OCI-LY3 (cell line): ENCODE data around the gene ZNF277.

Experiments used
- H2AFZ ChIP-seq: fragments of 200-600, 300-600 bp; shearing (Covaris generic); 2 replicates; pipeline ENCODE4 v1.6.0; 2014; ENCODE audit warnings: antibody characterized with exemption, low read depth, low read length
- H3K27ac ChIP-seq: fragments of 200-600, 300-600 bp; sonication (generic); 2 replicates; pipeline ENCODE4 v1.5.1; 2014; ENCODE audit warnings: mild to moderate bottlenecking, low read length, moderate library complexity, mixed read lengths
- H3K27me3 ChIP-seq: fragments of 200-600, 300-600 bp; sonication (generic); 2 replicates; pipeline ENCODE4 v1.6.1; 2014; ENCODE audit warnings: low read depth, low read length, mixed read lengths
- H3K36me3 ChIP-seq: fragments of 200-600, 300-600 bp; sonication (generic); replicated peaks from 2 replicates; pipeline ENCODE3; 2014; ENCODE audit warnings: low read depth, low read length, mixed read lengths
- H3K4me1 ChIP-seq: fragments of 300-600, 200-600 bp; sonication (generic); 2 replicates; pipeline ENCODE4 v1.6.1; 2014; ENCODE audit warnings: low read length, mixed read lengths
- H3K4me2 ChIP-seq: fragments of 200-600, 300-600 bp; sonication (generic); 2 replicates; pipeline ENCODE4 v1.6.1; 2014; ENCODE audit warnings: low read length, mixed read lengths
- H3K4me3 ChIP-seq: fragments of 300-600, 200-600 bp; sonication (generic); 2 replicates; pipeline ENCODE4 v1.5.1; 2014; ENCODE audit warnings: antibody characterized with exemption, mild to moderate bottlenecking, low read length, moderate library complexity
- H3K79me2 ChIP-seq: fragments of 300-600, 200-600 bp; shearing (Covaris generic); 2 replicates; pipeline ENCODE4 v1.6.1; 2014; ENCODE audit warnings: mild to moderate bottlenecking, low read length, mixed read lengths
- H3K9ac ChIP-seq: fragments of 300-600, 200-600 bp; shearing (Covaris generic); 2 replicates; pipeline ENCODE4 v1.6.0; 2014; ENCODE audit warnings: mild to moderate bottlenecking, low read length, moderate library complexity
- H3K9me3 ChIP-seq: fragments of 200-600, 300-600 bp; shearing (Covaris generic); 2 replicates; pipeline ENCODE4 v1.6.1; 2014; ENCODE audit warnings: low read length, mixed read lengths; ENCODE audit not compliant: insufficient read depth
- H4K20me1 ChIP-seq: fragments of 200-600, 300-600 bp; sonication (generic); 2 replicates; pipeline ENCODE4 v1.6.1; 2016; ENCODE audit warnings: low read length, mixed read lengths; ENCODE audit not compliant: insufficient read depth
- EZH2phosphoT487 ChIP-seq: fragments of 200-600 bp; shearing (Covaris generic); IDR thresholded peaks from 2 replicates; pipeline ENCODE4 v1.6.1; 2018; ENCODE audit warnings: antibody characterized with exemption, mixed run types, low read depth
- TF ChIP-seq, protein P1 (sequence below): fragments of 200-600, 300-600 bp; sonication (generic); IDR thresholded peaks from 2 replicates; pipeline ENCODE4 v1.5.1; 2014; ENCODE audit warnings: antibody characterized with exemption, low read length, low read depth

Gene ZNF277

DNA sequence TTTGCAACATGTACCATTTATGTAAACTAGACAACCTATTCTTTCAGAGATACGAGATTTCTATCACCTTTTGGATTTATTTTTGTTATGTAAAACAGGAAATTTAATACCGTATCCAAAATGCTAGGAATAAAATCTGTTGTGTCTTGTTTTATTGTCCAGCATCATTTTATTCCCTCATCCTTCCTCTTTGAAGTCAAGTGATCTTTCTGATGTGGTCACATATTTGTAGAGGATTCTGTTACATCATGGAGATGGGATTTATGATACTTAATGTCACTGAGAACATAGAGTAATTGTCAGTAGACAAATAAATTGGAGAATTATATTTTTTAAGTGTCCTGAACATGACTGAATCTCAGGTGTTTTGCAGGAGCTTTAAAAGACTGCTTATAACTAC lies 64.7 kb downstream of the ZNF277 start:
- TF ChIP-seq, protein P1, sequence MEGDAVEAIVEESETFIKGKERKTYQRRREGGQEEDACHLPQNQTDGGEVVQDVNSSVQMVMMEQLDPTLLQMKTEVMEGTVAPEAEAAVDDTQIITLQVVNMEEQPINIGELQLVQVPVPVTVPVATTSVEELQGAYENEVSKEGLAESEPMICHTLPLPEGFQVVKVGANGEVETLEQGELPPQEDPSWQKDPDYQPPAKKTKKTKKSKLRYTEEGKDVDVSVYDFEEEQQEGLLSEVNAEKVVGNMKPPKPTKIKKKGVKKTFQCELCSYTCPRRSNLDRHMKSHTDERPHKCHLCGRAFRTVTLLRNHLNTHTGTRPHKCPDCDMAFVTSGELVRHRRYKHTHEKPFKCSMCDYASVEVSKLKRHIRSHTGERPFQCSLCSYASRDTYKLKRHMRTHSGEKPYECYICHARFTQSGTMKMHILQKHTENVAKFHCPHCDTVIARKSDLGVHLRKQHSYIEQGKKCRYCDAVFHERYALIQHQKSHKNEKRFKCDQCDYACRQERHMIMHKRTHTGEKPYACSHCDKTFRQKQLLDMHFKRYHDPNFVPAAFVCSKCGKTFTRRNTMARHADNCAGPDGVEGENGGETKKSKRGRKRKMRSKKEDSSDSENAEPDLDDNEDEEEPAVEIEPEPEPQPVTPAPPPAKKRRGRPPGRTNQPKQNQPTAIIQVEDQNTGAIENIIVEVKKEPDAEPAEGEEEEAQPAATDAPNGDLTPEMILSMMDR, result no peak
- H3K79me2 ChIP-seq, result no peaks in the 10 kb centered on the region; the same call in 1 of the 2 replicates

GRCh38 chr7:112272921-112273561 lies 66.5 kb downstream of the ZNF277 start:
- no peak for TF ChIP-seq EZH2phosphoT487
- Histone ChIP-seq H3K9ac (no peak overlapping the region), H4K20me1 (no peaks in the 10 kb centered on the region), H3K79me2 (no peaks in the 10 kb centered on the region; the same call in 1 of the 2 replicates), H3K9me3 (no peaks in the 10 kb centered on the region), H3K27ac (no peak overlapping the region), H3K36me3 (no peaks in the 10 kb centered on the region), H3K27me3 (no peaks in the 10 kb centered on the region), H3K4me2 (no peak overlapping the region), H3K4me3 (no peak overlapping the region), H2AFZ (no peak overlapping the region), H3K4me1 (no peaks in the 10 kb centered on the region)

More for the DNA sequence above, 64.7 kb downstream of the ZNF277 start:
- H3K9me3 ChIP-seq, result no peaks in the 10 kb centered on the region
- H3K4me2 ChIP-seq, result no peak overlapping the region
- H3K4me3 ChIP-seq, result no peak overlapping the region
- no peaks in the 10 kb centered on the region for H3K27me3 ChIP-seq
- H3K9ac ChIP-seq, result no peak overlapping the region
- H4K20me1 ChIP-seq, result no peaks in the 10 kb centered on the region
- H2AFZ ChIP-seq, result no peak overlapping the region
- no peak overlapping the region for H3K27ac ChIP-seq
- H3K4me1 ChIP-seq, result no peaks in the 10 kb centered on the region
- no peaks in the 10 kb centered on the region for H3K36me3 ChIP-seq

DNA sequence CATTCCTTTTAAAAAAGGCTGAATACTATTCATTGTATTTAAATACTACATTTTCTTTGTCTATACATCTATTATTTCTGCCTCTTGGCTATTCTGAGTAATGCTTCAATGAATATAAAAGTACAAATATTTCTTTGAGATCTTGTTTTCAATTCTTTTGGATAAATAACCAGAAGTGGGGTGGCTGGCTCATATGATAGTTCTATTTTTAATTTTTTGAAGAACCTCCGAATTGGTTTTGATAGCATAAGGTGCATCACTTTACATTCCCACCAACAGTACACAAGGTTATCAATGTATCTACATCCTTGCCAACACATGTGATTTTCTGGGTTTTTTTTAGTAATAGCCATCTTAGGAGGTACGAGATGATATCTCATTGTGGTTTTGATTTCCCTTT lies 72.5 kb downstream of the ZNF277 start:
- Histone ChIP-seq H3K9me3 (no peaks in the 10 kb centered on the region), H3K27me3 (no peaks in the 10 kb centered on the region), H3K79me2 (no peaks in the 10 kb centered on the region), H3K36me3 (no peaks in the 10 kb centered on the region), H4K20me1 (no peaks in the 10 kb centered on the region), H3K9ac (no peak overlapping the region), H3K27ac (no peak overlapping the region), H3K4me2 (no peak overlapping the region), H2AFZ (no peak overlapping the region), H3K4me1 (no peaks in the 10 kb centered on the region), H3K4me3 (no peak overlapping the region)
- TF ChIP-seq EZH2phosphoT487, result no peak
- TF ChIP-seq, protein P1, result no peak

DNA sequence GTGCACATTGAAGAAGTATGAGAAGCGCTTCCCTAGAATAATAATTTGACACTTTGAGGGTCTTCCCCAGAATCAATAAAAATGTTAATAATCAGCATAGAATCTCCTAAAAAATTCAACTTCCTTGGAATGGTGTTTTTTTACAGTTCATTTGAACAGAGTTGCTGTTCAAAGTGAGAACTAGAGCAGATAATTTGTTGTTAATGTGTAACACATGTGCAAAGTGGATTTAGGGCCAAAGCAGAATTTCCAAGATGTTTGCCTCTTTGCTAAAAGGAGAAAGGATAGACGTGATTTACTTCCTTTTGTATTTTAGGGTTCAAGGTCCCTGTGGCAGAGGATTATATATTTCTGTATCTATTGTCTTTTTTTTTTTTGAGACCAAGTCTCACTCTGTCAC lies 73.8 kb downstream of the ZNF277 start:
- H3K79me2 ChIP-seq, result no peaks in the 10 kb centered on the region
- no peak overlapping the region for H2AFZ ChIP-seq
- no peaks in the 10 kb centered on the region for H4K20me1 ChIP-seq
- no peak overlapping the region for H3K27ac ChIP-seq
- no peak overlapping the region for H3K4me3 ChIP-seq
- no peak overlapping the region for H3K9ac ChIP-seq
- no peaks in the 10 kb centered on the region for H3K9me3 ChIP-seq
- H3K27me3 ChIP-seq, result no peaks in the 10 kb centered on the region
- H3K4me2 ChIP-seq, result no peak overlapping the region
- H3K4me1 ChIP-seq, result no peaks in the 10 kb centered on the region
- no peaks in the 10 kb centered on the region for H3K36me3 ChIP-seq
- TF ChIP-seq, protein P1, result no peak
- TF ChIP-seq EZH2phosphoT487, result no peak
